Jurkat, Clone E6-1 (cell line): ENCODE data around the gene SYTL3.
"Not testable (repeated sequence)": the region's sequence is repeated elsewhere in the genome, so short reads cannot be mapped to it uniquely, and the experiment has no call there.

Source experiments
- DNase-seq: peaks from one replicate; pipeline ENCODE4 v3.0.0-alpha.2; 2011; ENCODE audit warnings: low read depth, low spot score
- H3K4me3 ChIP-seq: 2 replicates; pipeline ENCODE4 v1.5.1; 2011; ENCODE audit warnings: mild to moderate bottlenecking, low read length, control low read depth, moderate library complexity

The SYTL3 gene

DNA sequence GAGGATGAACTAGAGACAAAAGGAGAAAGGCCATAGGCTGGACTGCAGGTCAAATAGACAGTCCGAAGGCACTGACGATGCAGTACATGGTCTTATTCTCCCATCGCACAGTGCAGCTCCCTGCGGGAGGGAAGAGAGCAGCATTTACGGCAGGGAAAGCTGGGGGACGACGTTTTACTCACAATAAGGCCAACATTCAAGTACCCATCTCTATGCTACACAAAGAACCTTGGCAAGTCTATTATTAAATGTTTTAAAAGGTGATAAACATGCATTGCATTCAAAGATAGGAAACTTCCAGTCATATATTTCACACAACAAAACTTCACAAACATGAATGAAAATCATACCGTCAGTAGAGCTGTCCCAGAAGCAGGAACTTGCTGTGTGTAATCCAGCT lies 13.1 kb upstream of the SYTL3 start:
- H3K4me3 ChIP-seq, result no peak overlapping the region
- DNase-seq, result no peak

DNA sequence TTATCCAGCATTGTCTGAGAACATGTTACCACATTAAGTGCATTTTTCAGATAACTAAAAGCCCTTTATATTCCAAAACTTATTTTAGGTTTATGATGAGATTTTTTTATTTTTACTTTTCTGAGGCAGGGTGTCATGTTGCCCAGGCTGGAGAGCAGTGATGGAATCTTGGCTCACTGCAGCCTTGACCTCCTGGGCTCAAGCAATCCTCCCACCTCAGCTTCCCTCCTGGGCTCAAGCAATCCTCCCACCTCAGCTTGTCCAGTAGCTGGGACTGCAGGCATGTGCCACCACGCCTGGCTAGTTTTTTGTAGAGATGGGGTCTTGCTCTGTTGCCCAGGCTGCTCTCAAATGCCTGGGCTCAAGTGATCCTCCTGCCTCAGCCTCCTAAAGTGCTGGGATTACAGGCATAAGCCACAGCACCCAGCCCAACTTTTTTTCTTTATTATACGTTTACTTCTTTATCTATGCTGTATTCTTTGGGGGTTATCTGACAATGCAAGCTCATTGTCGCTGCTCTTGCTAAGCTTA lies 11.5 kb upstream of the SYTL3 start:
- H3K4me3 ChIP-seq, result no peak overlapping the region
- DNase-seq, result no peak

DNA sequence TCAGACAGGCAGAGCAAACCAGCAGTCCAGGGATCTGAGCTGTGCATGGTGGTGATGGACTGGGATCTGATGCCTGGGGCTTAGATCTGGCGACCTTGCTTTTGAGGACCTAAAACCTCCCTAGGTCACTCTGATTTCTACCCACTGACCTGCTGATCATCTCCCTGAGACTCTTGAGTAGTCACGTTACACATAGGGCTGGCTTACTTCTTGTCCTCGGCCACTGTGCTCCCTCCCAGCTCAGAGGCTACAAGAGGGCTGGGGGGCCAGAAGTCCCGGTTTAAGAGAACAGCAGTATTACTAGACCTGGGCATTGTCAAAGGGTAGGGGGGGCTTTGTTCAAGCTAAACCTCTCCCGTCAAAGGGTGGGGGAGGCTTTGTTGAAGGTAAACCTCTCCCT lies 10.8 kb upstream of the SYTL3 start:
- H3K4me3 ChIP-seq, result no peak overlapping the region
- DNase-seq, result no peak

DNA sequence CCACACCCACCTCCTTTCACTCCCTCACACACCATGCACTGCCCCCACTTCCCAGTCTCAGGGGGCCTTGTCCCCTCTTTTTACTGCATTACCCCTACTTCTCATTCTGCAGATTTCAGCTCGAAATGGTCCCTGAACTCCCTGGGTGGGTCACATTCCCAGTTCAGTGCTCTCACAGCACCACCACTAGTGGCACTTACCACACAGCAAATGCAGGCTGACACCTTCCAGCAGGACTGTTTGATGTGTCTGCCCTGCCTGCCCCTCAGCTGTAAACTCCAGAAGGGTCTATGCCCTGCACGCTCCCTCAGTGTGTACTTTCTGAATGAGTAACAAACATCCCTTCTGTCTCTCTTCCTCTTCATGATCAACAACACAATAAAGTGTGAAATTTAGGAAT lies 9.3 kb upstream of the SYTL3 start:
- no peak overlapping the region for H3K4me3 ChIP-seq
- no peak for DNase-seq

DNA sequence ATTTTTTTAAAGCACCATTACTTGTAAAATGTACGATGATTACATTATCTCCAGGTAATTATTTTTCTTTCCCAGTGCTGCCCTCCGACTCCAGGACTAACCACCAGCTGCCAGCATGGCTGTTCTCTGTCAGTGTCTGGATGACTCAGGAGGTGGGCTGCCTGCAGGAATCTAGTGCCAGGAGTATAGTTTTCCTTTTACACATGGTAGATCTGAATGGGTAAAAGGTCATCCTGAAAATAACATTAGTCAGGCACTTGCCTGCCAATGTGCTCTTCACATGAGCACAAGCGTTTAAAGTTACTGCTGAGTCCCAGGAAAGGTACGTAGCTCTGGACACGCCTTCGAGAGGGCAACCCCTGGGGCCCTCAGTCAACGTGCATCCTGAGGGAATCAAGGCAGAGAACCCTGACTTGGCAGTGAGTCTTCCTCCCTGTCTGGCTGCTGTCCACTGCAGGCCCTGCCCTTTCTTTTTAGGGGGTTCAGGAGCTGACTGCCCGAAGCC lies 7.7 kb upstream of the SYTL3 start:
- no peak for DNase-seq
- no peak overlapping the region for H3K4me3 ChIP-seq

DNA sequence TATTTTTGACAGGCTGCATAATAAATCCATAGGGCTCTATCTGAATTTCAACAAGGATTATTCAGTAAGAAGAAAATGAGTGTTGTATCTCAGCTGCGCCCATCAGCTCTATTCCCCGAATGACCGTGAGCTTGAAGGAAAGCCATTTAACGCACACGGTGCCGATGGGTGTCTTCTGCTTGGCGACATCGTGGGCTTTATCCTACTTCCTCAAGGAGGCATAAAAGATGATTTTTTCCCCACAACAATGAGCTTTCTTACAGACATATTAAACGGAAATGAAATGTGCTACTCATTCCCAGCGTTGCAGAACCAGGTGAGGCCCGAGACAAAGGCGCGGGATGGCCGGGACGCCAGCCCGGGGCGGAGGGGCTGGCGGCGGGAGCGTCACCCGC lies 6.0 kb upstream of the SYTL3 start:
- peak overlapping the region; percentile 84 for H3K4me3 ChIP-seq
- DNase-seq, result no peak

DNA sequence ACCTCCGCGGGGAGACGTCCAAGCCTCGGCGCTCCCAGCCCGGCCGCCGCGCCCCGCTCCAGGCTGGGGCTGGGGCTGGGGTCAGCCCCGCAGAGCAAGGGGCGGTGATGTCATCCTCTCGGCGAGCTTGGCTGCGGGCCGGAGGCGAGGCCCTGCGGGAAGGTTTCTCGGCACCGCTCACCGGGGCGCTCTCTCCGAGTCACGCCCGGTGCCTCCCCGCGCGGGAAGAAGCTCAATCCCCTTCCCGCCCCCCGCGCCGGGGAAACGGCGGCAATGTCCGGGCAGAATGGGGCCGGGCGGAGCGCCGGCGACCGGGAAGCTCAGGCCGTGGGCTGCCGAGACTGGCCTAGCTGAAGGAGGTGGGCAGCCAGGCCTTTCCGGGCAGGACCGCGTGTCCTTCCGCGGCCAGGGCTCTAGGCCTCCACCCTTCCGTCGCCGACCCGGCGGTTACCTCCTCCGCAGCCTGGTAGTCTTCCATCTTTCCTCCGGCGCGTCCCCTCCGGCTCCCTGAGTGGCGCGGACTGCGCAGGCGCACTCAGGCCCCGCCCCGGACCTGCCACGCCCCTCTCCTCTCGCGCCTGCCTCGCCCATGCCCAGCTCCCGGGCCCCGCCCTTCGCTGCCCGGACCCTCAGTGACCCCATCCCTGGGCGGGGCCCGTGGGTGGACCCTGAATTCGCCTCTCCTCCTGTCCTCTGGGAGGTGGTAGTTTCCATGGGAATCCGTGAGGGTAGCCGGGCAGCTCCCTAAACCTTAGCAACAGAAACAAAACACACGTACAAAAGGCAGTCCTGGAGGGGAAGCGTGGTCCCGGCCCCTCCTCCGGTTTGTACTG lies 5.4 kb upstream of the SYTL3 start, which contains the start of gene DYNLT1:
Gene DYNLT1 (minus strand): TSS at position 513 of the 833 bp plus-strand sequence. CDS start 35 bp downstream, at position 478.
- peak within 1 kb of the TSS; percentile 84 for H3K4me3 ChIP-seq
- DNase-seq, result peak; percentile 58

DNA sequence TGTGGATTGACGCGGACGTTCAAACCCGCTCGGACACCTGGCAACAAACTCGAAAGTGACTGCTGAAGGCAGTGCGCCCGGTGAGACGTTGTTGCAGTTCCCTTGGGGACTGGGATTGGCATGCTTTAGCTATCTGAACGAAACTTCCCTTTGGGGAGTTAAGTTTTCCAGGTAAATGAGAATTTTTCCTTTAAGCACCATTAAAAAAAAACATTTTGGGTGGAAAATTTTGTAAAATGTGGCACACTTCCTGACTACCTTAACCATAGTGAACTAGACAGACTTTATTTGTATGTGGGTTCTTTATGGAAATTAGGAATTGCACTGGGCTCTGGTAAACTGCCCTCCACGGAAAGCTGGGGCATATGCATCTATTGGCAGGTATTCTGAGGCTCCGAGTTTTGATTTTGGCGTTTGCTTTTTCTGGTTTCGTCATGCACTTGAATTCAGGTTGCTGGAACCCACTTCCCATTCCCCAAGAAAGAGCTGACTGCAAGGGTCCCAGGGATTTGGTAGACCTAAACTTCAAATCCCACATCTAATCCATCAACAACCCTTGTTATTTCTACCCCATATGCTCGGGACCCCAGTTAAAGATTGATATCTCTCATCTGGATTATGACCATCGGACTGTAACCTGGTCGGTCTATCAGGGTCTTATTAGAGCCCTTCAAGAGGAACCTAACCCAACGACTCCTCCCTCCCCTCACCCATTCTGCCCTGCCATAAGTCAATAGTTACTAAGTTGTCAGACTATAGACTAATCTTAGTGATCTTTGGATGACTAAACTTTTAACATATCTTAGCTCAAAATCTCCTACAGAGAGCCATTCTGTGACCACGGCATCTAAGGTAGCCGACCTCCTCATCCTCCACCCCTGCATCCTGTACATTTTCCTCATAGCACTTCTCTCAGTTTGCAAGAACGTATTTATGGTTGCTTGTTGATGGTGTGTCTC lies 4.5 kb upstream of the SYTL3 start:
- no peak for DNase-seq
- peak overlapping the region; percentile 84 for H3K4me3 ChIP-seq

DNA sequence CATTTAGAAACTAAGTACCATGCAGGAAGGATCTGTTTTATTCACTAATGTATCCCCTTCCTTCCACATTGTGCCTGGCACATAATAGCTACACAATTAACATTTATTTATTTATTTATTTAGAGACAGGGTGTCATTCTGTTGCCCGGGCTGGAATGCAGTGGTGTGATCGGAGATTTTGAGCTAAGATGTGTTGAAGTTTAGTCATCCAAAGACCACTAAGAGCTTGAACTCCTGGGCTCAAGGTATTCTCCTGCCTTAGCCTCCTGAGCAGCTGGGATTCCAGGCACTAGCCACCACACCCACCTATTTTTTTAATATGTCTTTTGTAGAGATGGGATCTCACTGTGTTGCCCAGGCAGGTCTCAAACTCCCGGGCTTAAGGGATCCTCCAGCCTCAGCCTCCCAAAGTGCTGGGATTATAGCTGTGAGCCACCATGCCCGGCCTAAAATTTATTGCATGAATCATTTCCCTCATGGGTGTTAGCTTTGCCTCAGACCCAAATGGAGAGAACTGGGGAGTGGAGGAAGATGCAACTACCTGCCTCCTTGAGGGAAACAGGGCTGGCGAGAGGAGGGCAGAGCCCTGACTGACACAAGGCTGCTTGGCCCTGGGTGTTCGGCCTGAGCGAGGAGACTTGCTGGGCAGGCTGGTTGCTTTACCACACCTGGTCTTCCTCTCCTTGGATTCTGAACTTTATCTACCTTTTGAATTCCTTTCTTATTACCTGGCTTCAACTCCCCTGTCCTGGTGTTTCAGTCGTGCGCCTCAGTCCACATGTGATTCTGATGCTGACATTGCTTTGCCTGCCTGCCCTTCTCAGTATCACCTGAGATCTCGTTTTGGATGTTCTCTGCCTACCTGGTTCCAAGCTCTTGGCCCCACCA lies 3.6 kb upstream of the SYTL3 start:
- no peak overlapping the region for H3K4me3 ChIP-seq
- DNase-seq, result no peak

DNA sequence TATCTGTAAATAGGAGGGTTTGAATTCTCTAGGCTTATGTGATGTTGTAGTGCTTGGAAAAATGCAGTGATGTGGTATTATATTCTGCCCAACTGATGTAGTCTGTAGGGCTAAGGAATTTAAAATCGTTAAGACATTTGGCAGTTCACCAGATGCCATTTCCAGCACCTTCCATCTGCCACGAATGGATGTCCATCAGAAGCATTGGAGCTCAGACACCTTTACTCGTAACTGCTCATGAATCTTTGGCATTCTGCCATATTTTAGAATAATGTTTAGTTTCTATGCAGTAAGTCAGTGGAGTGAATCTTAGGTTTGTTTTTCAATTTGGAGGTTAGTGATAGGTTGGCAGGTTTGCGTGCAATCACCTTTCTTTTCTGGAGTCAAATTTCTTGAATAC lies 2.4 kb upstream of the SYTL3 start:
- H3K4me3 ChIP-seq, result no peak overlapping the region
- no peak for DNase-seq

DNA sequence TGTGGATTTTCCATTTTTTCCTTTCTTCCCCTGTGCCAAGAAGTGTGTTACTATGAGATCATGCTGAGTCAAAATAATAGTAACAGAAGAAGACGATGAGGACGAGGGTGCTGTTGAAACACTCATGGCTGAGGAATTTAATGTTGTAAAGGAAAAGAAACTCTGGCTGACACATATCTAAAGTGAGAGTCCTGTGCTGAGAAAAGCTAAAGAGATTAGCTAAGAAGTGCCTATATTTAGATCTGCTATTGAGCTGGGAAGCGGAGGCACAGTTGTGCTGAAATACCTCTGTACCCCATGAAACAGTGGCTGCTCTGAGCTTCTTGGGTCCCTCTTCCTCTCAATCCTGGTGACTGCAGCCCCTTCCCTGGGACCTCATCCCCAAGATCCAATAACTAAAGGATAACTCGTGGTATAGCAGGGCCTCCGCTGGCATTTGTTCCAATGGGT lies 1.1 kb upstream of the SYTL3 start:
- DNase-seq, result no peak
- no peak overlapping the region for H3K4me3 ChIP-seq

DNA sequence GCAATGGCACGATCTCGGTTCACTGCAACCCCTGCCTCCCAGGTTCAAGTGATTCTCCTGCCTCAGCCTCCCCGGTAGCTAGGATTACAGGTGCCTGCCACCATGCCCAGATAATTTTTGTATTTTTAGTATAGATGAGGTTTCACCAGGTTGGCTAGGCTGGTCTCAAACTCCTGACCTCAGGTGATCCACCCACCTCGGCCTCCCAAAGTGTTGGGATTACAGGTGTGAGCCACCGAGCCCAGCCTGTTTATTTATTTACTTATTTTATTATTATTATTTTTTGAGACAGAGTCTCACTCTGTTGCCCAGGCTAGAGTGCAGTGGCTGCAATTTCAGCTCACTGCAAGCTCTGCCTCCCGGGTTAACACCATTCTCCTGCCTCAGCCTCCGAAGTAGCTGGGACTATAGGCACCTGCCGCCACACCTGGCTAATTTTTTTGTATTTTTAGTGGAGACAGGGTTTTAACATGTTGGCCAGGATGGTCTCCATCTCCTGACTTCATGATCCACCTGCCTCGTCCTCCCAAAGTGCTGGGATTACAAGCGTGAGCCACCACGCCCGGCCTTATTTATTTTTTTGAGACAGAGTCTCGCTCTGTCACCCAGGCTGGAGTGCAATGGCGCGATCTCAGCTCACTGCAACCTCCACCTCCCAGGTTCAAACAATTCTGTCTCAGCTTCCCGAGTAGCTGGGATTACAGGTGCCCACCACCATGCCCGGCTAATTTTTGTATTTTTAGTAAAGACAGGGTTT lies 2.3 kb downstream of the SYTL3 start:
- not testable (repeated sequence) for H3K4me3 ChIP-seq, DNase-seq

DNA sequence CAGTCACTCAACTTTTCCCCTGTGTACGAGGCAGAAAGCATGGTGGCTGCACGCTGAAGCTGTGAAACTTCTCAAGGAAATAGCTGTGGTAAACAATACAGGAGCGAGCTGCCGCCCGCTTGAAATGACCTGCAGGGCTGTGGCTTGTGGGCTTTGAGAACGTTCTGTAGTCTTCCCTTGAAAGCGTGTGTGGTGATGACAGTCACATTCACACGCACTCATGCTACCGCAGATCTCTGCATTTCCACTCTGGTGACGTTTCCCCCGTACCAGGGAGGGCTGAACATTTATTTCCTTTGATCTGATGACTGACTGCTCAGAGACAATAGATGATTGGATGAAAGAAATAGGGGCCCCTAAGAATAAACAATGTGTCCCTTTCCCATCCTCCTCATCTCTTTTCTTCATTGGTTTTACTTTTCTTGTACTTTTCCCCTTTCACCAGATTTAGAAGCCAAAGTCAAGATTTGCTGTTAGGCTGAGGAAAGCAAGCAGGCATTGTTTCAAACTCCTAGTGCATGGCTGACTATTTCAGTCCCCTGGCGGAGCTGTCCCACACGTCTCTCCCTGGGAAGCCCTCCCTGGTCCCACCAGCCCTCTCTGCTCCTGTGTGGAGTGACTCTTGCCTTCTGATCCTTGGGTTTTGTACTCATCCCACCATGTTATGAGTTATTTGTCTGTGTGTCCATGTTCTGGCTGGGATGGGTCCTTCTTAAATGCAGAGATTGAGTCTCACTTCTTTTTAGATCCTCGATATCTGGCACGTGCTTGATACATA lies 3.9 kb downstream of the SYTL3 start:
- DNase-seq, result peak; percentile 98
- peak overlapping the region; percentile 2; the same call in 1 of the 2 replicates for H3K4me3 ChIP-seq

DNA sequence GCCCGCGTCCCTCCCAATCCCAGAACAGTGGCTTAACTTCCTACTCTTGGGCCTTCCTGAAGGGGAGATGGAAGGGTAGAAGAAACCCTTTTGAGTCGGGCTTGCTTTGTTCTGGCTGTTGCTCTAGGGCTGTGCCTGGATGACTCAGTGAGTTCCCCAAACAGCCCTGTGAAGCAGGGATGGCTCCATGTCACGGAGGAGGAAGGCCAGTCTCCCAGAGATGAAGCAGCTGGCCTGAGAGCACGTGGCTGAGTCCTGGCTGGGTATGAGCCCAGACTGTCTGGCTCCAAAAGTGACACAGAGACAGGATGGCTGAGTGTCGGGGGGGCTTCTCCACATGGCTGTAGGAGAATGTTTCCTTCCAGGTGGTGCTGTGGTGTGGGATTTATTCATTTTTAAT lies 4.6 kb downstream of the SYTL3 start:
- H3K4me3 ChIP-seq, result no peak overlapping the region
- no peak for DNase-seq

DNA sequence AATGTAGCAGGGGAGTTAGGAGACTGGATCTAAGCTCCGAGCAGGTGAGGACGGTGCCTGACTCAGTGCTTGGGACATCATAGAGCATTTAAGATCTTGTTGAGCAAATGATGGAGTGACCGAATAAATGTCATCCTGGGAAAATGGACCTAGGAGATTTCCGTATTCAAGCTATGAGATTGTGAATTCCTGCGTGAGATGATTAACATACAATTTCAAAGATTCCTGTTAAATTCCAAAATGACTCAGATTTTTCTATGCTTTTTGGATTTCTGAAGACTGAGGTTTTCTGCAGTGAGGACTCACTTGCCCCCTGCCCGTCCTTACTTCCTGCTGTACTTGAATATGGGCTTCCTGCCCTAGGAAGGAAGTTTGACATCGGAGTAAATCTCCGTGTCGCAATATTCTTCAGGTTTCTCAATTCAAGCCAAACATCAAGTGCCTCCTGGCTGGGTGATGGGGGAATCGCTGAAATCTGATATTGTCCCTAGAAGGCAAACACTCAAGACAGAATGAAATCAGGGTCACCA lies 5.2 kb downstream of the SYTL3 start:
- H3K4me3 ChIP-seq, result no peak overlapping the region
- no peak for DNase-seq

DNA sequence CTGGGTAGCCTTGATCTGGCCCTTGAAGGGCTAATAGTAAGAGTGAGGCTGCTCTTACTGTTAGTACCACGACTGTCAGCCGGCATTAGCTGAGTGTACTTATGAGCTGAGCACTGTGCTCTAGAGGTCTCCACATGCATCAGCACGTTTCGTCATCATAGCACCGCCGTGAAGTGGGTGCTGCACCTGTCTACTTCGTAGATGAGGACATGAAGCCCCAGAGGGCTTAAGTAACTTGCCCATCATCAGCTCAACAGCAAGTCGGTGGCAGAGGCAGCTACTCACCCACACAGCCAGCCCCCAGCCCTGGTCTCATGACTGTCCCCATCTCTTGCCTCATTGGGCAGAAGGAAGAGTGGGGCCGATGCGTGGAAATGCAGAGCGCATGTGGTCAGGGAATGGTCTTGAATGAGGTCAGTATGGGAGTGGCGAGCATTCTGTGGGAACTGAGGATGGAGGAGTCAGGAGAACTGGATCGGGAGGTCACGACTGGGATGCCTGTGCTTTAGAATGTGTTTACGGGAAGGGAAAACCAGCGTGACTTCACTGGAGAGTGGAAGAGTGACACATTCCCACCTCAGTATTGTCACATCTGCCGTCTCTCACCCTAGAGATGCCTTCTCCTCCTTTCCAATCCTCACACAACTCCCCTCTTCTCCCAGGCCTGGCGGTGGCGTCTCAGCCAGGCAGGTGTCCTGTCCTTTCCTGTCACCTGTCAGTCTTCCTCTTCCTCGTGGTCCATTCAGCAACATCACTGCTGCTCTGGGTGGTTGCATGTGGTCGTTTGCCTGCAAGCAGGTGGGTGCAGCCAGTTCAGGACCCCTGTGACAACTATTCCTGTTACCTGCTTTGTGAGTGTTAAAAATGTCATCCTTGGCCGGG lies 6.0 kb downstream of the SYTL3 start:
- H3K4me3 ChIP-seq, result no peak overlapping the region
- no peak for DNase-seq
